Measurements from ENCODE around the gene SLC25A22. TPM values are rescaled to one million over a fixed set of nuclear protein-coding genes. Genes with fewer than 3 reads are reported as not detected.
A peak's percentile ranks its signal among the peaks of the same experiment; 100 is the strongest.

Gene SLC25A22
- 10 to 100 TPM; 16.0 to 16.8 TPM for total RNA-seq
- long read RNA-seq, partial matches to known transcripts = 1 of 12 reads
- long read RNA-seq, other reads (novel, unspliced or antisense) = 9 of 12 reads

GRCh38 chr11:798093-798713 is at the start of gene SLC25A22:
SLC25A22 (minus strand) TSS chr11:798281; CDS start chr11:795006, 3,275 bp downstream.
- peak; percentile 65 for ATAC-seq
- intact Hi-C loops (cut with DNase I, micrococcal nuclease) = no loop called here
- DNase-seq = peak in 1 of 2 donors; percentile 87

- intact Hi-C loops (cut with DNase I, micrococcal nuclease) = no loop called here
- no peak for ATAC-seq
These were observed 49.8 kb upstream of the SLC25A22 start for GRCh38 chr11:847876-848275.

GRCh38 chr11:846496-847098 is 48.5 kb upstream of the SLC25A22 start:
- intact Hi-C loops (cut with DNase I, micrococcal nuclease) = no loop called here
- ATAC-seq (no peak), DNase-seq (no peak)

More at GRCh38 chr11:847876-848275, 49.8 kb upstream of the SLC25A22 start:
- DNase-seq = no peak

- ATAC-seq = no peak
- intact Hi-C loops (cut with DNase I, micrococcal nuclease) = no loop called here
These were observed 47.9 kb upstream of the SLC25A22 start for GRCh38 chr11:845872-846495.

GRCh38 chr11:844693-845644 is 46.9 kb upstream of the SLC25A22 start:
- DNase-seq = peak; percentile 73 to 88
- intact Hi-C loops (cut with DNase I, micrococcal nuclease) = no loop called here
- ATAC-seq = peak; percentile 1

More at GRCh38 chr11:845872-846495, 47.9 kb upstream of the SLC25A22 start:
- DNase-seq = no peak

- intact Hi-C loops (cut with DNase I, micrococcal nuclease) = no loop called here
These were observed 46.0 kb upstream of the SLC25A22 start for GRCh38 chr11:843818-844692.

GRCh38 chr11:843086-843734 is 45.1 kb upstream of the SLC25A22 start:
- ATAC-seq = no peak
- intact Hi-C loops (cut with DNase I, micrococcal nuclease) = no loop called here
- no peak for DNase-seq

More at GRCh38 chr11:843818-844692, 46.0 kb upstream of the SLC25A22 start:
- ATAC-seq (no peak), DNase-seq (peak; percentile 78 to 89)

- DNase-seq (peak; percentile 82 to 93), ATAC-seq (peak; percentile 69)
These were observed 44.4 kb upstream of the SLC25A22 start, which contains the start of the genes POLR2L and TSPAN4 for GRCh38 chr11:842370-843002. POLR2L (minus strand) TSS chr11:842529; CDS start chr11:842508, 21 bp downstream. TSPAN4 (plus strand) TSS chr11:842852; CDS start chr11:850305, 7,453 bp downstream.

GRCh38 chr11:841981-842369 is 43.9 kb upstream of the SLC25A22 start:
- no peak for DNase-seq
- ATAC-seq = peak; percentile 31
- intact Hi-C loops (cut with DNase I, micrococcal nuclease) = no loop called here

More at GRCh38 chr11:842370-843002, 44.4 kb upstream of the SLC25A22 start, which contains the start of the genes POLR2L and TSPAN4:
- intact Hi-C loops (cut with DNase I, micrococcal nuclease) = no loop called here

- no peak for ATAC-seq
These were observed 42.0 kb upstream of the SLC25A22 start for GRCh38 chr11:839875-840617.

GRCh38 chr11:839280-839623 is 41.2 kb upstream of the SLC25A22 start:
- DNase-seq (no peak), ATAC-seq (no peak)
- intact Hi-C loops (cut with DNase I, micrococcal nuclease) = no loop called here

More at GRCh38 chr11:839875-840617, 42.0 kb upstream of the SLC25A22 start:
- no peak for DNase-seq
- intact Hi-C loops (cut with DNase I, micrococcal nuclease) = no loop called here

GRCh38 chr11:838441-839279 is 40.6 kb upstream of the SLC25A22 start:
- DNase-seq = peak; percentile 59 to 74
- intact Hi-C loops (cut with DNase I, micrococcal nuclease) = no loop called here
- ATAC-seq = peak; percentile 15

- ATAC-seq (no peak), DNase-seq (no peak)
- intact Hi-C loops (cut with DNase I, micrococcal nuclease) = no loop called here
These were observed 39.9 kb upstream of the SLC25A22 start for GRCh38 chr11:837990-838307.

- ATAC-seq (no peak), DNase-seq (peak in 1 of 2 donors; percentile 22)
- intact Hi-C loops (cut with DNase I, micrococcal nuclease) = no loop called here
These were observed 39.3 kb upstream of the SLC25A22 start for GRCh38 chr11:837189-837989.

- intact Hi-C loops (cut with DNase I, micrococcal nuclease) = no loop called here
- DNase-seq (peak in 1 of 2 donors; percentile 7), ATAC-seq (no peak)
These were observed 38.6 kb upstream of the SLC25A22 start for GRCh38 chr11:836700-837099.

All from left colon (tissue), 2 donors.